ENCODE results near the gene DDX20. TPM values are rescaled to one million over a fixed set of nuclear protein-coding genes. Genes with fewer than 3 reads are reported as not detected.

Gene DDX20
- total and polyA plus RNA-seq, 2 of the 8 experiments (the other 6 are each of a cell fraction or from before 2014, with no cell fraction given), result 7.5 to 24.7 TPM

DNA sequence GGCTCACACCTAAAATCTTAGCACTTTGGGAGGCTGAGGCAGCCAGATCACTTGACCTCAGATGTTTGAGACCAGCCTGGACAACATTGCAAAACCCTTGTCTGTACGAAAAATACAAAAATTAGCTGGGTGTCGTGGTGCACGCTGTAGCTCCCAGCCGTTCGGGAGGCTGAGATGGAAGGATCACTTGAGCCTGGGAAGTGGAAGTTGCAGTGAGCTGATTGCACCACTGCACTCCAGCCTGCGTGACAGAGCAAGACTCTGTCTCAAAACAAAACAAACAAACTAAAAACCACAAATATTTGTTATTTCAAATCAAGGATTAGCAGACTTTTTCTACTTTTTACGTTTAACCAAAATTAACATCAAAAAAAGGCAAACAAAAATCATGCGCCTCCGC, 47.8 kb upstream of the DDX20 start:
- POLR2A ChIA-PET (ENCODE audit: partially characterized antibody), result no interaction called here

More for the DNA sequence above, 47.8 kb upstream of the DDX20 start:
- no peaks in the 10 kb centered on the region for H3K23me2 ChIP-seq (ENCODE audit: low read depth, low read length)
- no peak overlapping the region for H3K4ac ChIP-seq (replicated peaks; ENCODE audit: insufficient read length, low read depth, low read length)
- no peak overlapping the region for H2BK120ac ChIP-seq (replicated peaks; ENCODE audit: low read depth, low read length)
- no peak overlapping the region for H2BK5ac ChIP-seq (ENCODE audit: low read depth, low read length)
- CTCF ChIA-PET (ENCODE audit: partially characterized antibody), result interaction anchor here (1.2 to 1.6 kb wide), 2 partner anchors 9 to 39 kb away, joined by 4 read pairs; no protein-coding TSS in a partner anchor
- H3K4me3 ChIP-seq (ENCODE audit: extremely low read depth in 1 of 4, insufficient read depth in 2 of 4, low read depth in 3 of 4, low read length in 4 of 4), result no peak overlapping the region
- H4K20me1 ChIP-seq (replicated peaks in 1 of 2; ENCODE audit: control insufficient read depth in 1 of 2, insufficient read depth in 2 of 2, low read length in 2 of 2), result no peaks in the 10 kb centered on the region
- H3K56ac ChIP-seq (replicated peaks; ENCODE audit: insufficient read length, low read depth, low read length), result no peak overlapping the region
- H2AK5ac ChIP-seq (ENCODE audit: low read depth, low read length), result no peak overlapping the region
- H3K4me2 ChIP-seq (ENCODE audit: insufficient read depth in 1 of 2, low read depth in 2 of 2, low read length in 2 of 2), result no peak overlapping the region
- no peak overlapping the region for H4K91ac ChIP-seq (replicated peaks; ENCODE audit: insufficient read length, low read length)
- no peak overlapping the region for H2BK12ac ChIP-seq (ENCODE audit: low read depth, low read length)
- H2AFZ ChIP-seq (ENCODE audit: low read length), result no peak overlapping the region
- 87% methylated on average over 9 of the region's 9 CpGs; no CpG with 5 or more reads in 1 of the 2 experiments for WGBS, 2 experiments (ENCODE audit: extremely low coverage in 1 of 2, insufficient coverage in 1 of 2, insufficient read length in 1 of 2, insufficient replicate concordance in 2 of 2, low coverage in 1 of 2, low lambda C conversion rate in 2 of 2, missing lambda C conversion rate in 1 of 2)
- H3K9ac ChIP-seq (replicated peaks in 1 of 4; ENCODE audit: extremely low read depth in 1 of 4, low read depth in 3 of 4, low read length in 3 of 4), result no peak overlapping the region
- no peak overlapping the region for H3K23ac ChIP-seq (ENCODE audit: insufficient read length)
- no peak overlapping the region for H4K8ac ChIP-seq (ENCODE audit: extremely low read depth, insufficient read depth, low read length)
- no peak overlapping the region for H4K5ac ChIP-seq (ENCODE audit: insufficient read length, low read depth, low read length)
- no peaks in the 10 kb centered on the region for H3K79me1 ChIP-seq (ENCODE audit: low read depth, low read length)
- no peak overlapping the region for H3K27ac ChIP-seq (ENCODE audit: low read depth, low read length)
- no peak for DNase-seq (ENCODE audit: low read depth in 1 of 2, low spot score in 2 of 2)
- no peaks in the 10 kb centered on the region for H3K9me3 ChIP-seq (ENCODE audit: insufficient read depth in 2 of 2, low read depth in 1 of 2, low read length in 1 of 2)
- H3K4me1 ChIP-seq (replicated peaks in 1 of 4; ENCODE audit: control insufficient read depth in 3 of 4, insufficient read depth in 4 of 4, low read length in 3 of 4), result no peaks in the 10 kb centered on the region
- H3K27me3 ChIP-seq (replicated peaks in 1 of 4; ENCODE audit: control insufficient read depth in 3 of 4, extremely low read depth in 1 of 4, insufficient read depth in 3 of 4, low read length in 3 of 4), result no peaks in the 10 kb centered on the region
- no peak overlapping the region for H3K18ac ChIP-seq (ENCODE audit: extremely low read depth, low read length)
- FAIRE-seq, result no peak
- TF ChIP-seq EP300 (IDR thresholded peaks at IDR 0.05; ENCODE audit: borderline replicate concordance in 1 of 2, low read depth in 2 of 2, low read length in 2 of 2), result no peak
- no peak for TF ChIP-seq RNF2 (IDR thresholded peaks at IDR 0.05; ENCODE audit: borderline replicate concordance, low read depth, low read length, missing control alignments, poor library complexity, severe bottlenecking)
- no peak for TF ChIP-seq SUZ12 (IDR thresholded peaks at IDR 0.05; ENCODE audit: low read length)
- no peak for TF ChIP-seq ASH2L (IDR thresholded peaks at IDR 0.05; ENCODE audit: low read length)
- TF ChIP-seq, protein P1, sequence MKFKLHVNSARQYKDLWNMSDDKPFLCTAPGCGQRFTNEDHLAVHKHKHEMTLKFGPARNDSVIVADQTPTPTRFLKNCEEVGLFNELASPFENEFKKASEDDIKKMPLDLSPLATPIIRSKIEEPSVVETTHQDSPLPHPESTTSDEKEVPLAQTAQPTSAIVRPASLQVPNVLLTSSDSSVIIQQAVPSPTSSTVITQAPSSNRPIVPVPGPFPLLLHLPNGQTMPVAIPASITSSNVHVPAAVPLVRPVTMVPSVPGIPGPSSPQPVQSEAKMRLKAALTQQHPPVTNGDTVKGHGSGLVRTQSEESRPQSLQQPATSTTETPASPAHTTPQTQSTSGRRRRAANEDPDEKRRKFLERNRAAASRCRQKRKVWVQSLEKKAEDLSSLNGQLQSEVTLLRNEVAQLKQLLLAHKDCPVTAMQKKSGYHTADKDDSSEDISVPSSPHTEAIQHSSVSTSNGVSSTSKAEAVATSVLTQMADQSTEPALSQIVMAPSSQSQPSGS (IDR thresholded peaks at IDR 0.05; ENCODE audit: low read length), result no peak
- no peak for TF ChIP-seq MAX (IDR thresholded peaks at IDR 0.05)
- TF ChIP-seq FOSL1 (IDR thresholded peaks at IDR 0.05; ENCODE audit: insufficient read depth, low read depth, low read length), result no peak
- peaks cover 0 to 13% (median 5%) of the 10 kb centered on the region in 4 experiments; a peak in 5 of 8 replicates for H3K36me3 ChIP-seq (ENCODE audit: control insufficient read depth in 2 of 4, insufficient read depth in 4 of 4, low read length in 3 of 4)
- no peaks in the 10 kb centered on the region for H3K79me2 ChIP-seq (ENCODE audit: control insufficient read depth in 1 of 2, insufficient read depth in 2 of 2, low read length in 2 of 2)
- no peak overlapping the region for H2BK15ac ChIP-seq (ENCODE audit: low read length)
- no peak overlapping the region for H2BK20ac ChIP-seq (ENCODE audit: low read length)
- H3K14ac ChIP-seq (ENCODE audit: insufficient read length), result no peak overlapping the region
